Spleen (tissue), 11 donors: ENCODE measurements around the gene SCP2. TPM values are rescaled to one million over a fixed set of nuclear protein-coding genes. Genes with fewer than 3 reads are reported as not detected.

Experiments
- DNase-seq: peaks from one replicate; pipeline ENCODE4 v3.0.0-alpha.2; 2020
- H3K27ac ChIP-seq, 8 donors: fragments of 200-600 bp; sonication (generic) in 7 of 8; 1 replicate in 4 of 8; 2 replicates in 4 of 8; pipeline versions ENCODE4 v1.5.0 to v1.8.0; 2016 to 2021; ENCODE audit warnings: inconsistent platforms in 4 of 8, mild to moderate bottlenecking in 4 of 8, moderate library complexity in 1 of 8
- H3K27me3 ChIP-seq, 7 donors: fragments of 200-600 bp; sonication (generic) in 6 of 7; replicated peaks in 1 of 7; 1 replicate in 4 of 7; 2 replicates in 3 of 7; pipeline versions ENCODE4 v1.5.0 to v1.8.0; 2016 to 2021; ENCODE audit warnings: inconsistent platforms in 3 of 7, mild to moderate bottlenecking in 1 of 7
- H3K36me3 ChIP-seq, 6 donors: fragments of 200-600 bp; sonication (generic) in 5 of 6; 1 replicate in 4 of 6; 2 replicates in 2 of 6; pipeline versions ENCODE4 v1.5.0 to v1.8.0; 2016 to 2021; ENCODE audit warnings: inconsistent platforms in 2 of 6
- H3K4me1 ChIP-seq, 6 donors: fragments of 200-600 bp; sonication (generic) in 5 of 6; 1 replicate in 3 of 6; 2 replicates in 3 of 6; pipeline versions ENCODE4 v1.5.0 to v1.8.0; 2016 to 2021; ENCODE audit warnings: inconsistent platforms in 3 of 6
- H3K4me3 ChIP-seq, 8 donors: fragments of 200-600 bp; sonication (generic) in 7 of 8; 1 replicate in 4 of 8; 2 replicates in 4 of 8; pipeline versions ENCODE4 v1.5.0 to v1.8.0; 2016 to 2021; ENCODE audit warnings: inconsistent platforms in 4 of 8, mild to moderate bottlenecking in 4 of 8, moderate library complexity in 2 of 8
- H3K9me3 ChIP-seq, 8 donors: fragments of 200-600 bp; sonication (generic) in 7 of 8; 1 replicate in 4 of 8; 2 replicates in 4 of 8; pipeline versions ENCODE4 v1.5.0 to v1.8.0; 2016 to 2021; ENCODE audit warnings: inconsistent platforms in 4 of 8
- POLR2A ChIP-seq, 3 donors: fragments of 450-650 bp; IDR thresholded peaks; one replicate each; pipeline ENCODE4 v1.5.1; 2017; ENCODE audit warnings: antibody characterized with exemption in 3 of 3, mild to moderate bottlenecking in 1 of 3
- POLR2AphosphoS5 ChIP-seq, 3 donors: sonication (generic); formaldehyde crosslinking; IDR thresholded peaks; one replicate each; pipeline ENCODE4 v1.5.1; 2017; ENCODE audit warnings: antibody characterized with exemption in 3 of 3
- WGBS, 5 donors: extraction: QIAGEN DNeasy Blood & Tissue Kit in 3 of 5; methylation state at CpG; one replicate each; pipeline versions ENCODE4 v1.1.5 to v1.1.7; 2013 to 2018; 5-methylcytosine and 5-hydroxymethylcytosine counted together
- intact Hi-C: fragments of 100-400 bp; cut with DNase I; formaldehyde crosslinking; loops from one replicate; pipeline ENCODE4 v1.15.0; 2023; ENCODE audit warnings: low total_unique reads
- polyA plus RNA-seq, 3 donors: library from polyadenylated mRNA; stranded (reverse); fragments of 200-250 nt; gene quantifications; one replicate each; pipeline ENCODE4 v1.2.1, GENCODE V29; 2013
- total RNA-seq, 7 donors: library from RNA; depleted of rRNA in 3 of 7; stranded (reverse); fragments of >200 nt in 3 of 7; fragmentation: NEBNext Ultra II Directional in 4 of 7; extraction: Animal tissue kit (Norgen Biotek cat#: 25700) in 4 of 7; gene quantifications; one replicate each; pipeline versions ENCODE4 v1.1.0 to v1.2.1, GENCODE V29; 2016 to 2021
- TF ChIP-seq, protein P1 (sequence below), 11 experiments: fragments of 200-600 bp in 7 of 11; fragments of 450-650 bp in 4 of 11; sonication (generic) in 4 of 11; IDR thresholded peaks in 8 of 11; conservative IDR thresholded peaks in 3 of 11; 1 replicate in 7 of 11; 2 replicates in 4 of 11; pipeline versions ENCODE4 v1.4.0 to v1.8.0; 2016 to 2021; ENCODE audit warnings: antibody characterized with exemption in 11 of 11, inconsistent platforms in 4 of 11, mild to moderate bottlenecking in 1 of 11
- donor health status: healthy with polysubstance abuse.
- donor health status: DM: no; HTN: no; CAD: no; lungs with moderate emphysema.
- donor health status: DM: no; HTN: no; CAD: no.
- donor health status: Bipolar disorder and iron deficiency.
- donor health status: healthy.
- donor health status: DM: no; HTN: no; CAD: no.
- donor health status: DM: yes; HTN: yes; CAD: no.

Gene SCP2
- total and polyA plus RNA-seq, 10 donors: 69.4 to 105 (median 83.6) TPM

DNA sequence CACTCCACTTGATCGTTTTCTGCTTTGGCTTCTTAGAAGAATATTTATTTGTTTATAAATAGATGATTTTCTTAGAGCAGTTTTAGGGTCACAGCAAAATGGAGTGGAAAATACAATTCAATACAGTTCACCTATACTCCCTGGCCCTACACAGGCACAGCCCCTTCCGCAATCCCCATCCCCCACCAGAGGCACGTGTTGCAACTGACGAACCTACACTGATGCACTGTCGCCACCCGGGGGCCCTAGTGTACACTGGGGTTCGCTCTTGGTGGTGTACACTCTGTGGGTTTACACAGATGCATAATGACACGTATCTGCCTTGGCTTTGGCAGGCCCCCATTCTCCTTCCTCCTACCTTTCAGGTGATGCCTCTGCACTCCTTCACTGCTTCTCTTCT, 13.5 kb upstream of the SCP2 start:
- Histone ChIP-seq H3K4me1 (peaks cover 0 to 10% (median 0%) of the 10 kb centered on the region in 6 donors), H3K36me3 (peaks cover 0 to 35% (median 0%) of the 10 kb centered on the region in 6 donors), H3K9me3 (no peaks in the 10 kb centered on the region), H3K27me3 (no peaks in the 10 kb centered on the region), H3K27ac (no peak overlapping the region), H3K4me3 (no peak overlapping the region)
- DNase-seq: no peak
- WGBS, 5 donors: 66 to 88% (median 78%) methylated on average over 8 of the region's 8 CpGs
- intact Hi-C loops: no loop called here
- TF ChIP-seq POLR2A (IDR thresholded peaks at IDR 0.05): no peak
- TF ChIP-seq, protein P1, sequence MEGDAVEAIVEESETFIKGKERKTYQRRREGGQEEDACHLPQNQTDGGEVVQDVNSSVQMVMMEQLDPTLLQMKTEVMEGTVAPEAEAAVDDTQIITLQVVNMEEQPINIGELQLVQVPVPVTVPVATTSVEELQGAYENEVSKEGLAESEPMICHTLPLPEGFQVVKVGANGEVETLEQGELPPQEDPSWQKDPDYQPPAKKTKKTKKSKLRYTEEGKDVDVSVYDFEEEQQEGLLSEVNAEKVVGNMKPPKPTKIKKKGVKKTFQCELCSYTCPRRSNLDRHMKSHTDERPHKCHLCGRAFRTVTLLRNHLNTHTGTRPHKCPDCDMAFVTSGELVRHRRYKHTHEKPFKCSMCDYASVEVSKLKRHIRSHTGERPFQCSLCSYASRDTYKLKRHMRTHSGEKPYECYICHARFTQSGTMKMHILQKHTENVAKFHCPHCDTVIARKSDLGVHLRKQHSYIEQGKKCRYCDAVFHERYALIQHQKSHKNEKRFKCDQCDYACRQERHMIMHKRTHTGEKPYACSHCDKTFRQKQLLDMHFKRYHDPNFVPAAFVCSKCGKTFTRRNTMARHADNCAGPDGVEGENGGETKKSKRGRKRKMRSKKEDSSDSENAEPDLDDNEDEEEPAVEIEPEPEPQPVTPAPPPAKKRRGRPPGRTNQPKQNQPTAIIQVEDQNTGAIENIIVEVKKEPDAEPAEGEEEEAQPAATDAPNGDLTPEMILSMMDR (IDR thresholded peaks at IDR 0.05 in 8 of 11, conservative IDR thresholded peaks at IDR 0.05 in 3 of 11): no peak
- TF ChIP-seq POLR2AphosphoS5 (IDR thresholded peaks at IDR 0.05): no peak

DNA sequence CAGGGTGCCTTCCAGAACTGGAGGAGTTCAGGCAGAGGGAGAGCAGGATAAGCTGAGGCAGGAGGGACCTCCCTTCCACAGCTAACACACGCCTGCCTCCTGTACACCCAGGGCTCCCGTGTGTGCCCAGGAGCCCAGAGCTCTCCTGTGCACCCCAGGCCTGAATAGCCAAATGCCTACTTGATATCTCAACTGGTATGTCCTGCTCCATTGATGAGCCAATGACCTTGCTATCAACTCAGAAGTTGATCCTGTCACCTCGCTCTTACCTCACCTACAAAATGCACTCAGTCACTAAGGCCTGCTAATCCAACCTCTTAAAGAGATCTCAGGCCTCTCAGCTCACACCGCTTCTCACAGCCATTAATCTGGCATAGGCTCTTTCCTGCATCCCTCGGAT, 12.6 kb upstream of the SCP2 start:
- intact Hi-C loops: no loop called here
- TF ChIP-seq, protein P1 (IDR thresholded peaks at IDR 0.05 in 8 of 11, conservative IDR thresholded peaks at IDR 0.05 in 3 of 11): no peak
- TF ChIP-seq POLR2A (IDR thresholded peaks at IDR 0.05) (no peak), POLR2AphosphoS5 (IDR thresholded peaks at IDR 0.05) (no peak)
- WGBS, 5 donors: 87 to 93% (median 92%) methylated on average over 5 of the region's 5 CpGs

DNA sequence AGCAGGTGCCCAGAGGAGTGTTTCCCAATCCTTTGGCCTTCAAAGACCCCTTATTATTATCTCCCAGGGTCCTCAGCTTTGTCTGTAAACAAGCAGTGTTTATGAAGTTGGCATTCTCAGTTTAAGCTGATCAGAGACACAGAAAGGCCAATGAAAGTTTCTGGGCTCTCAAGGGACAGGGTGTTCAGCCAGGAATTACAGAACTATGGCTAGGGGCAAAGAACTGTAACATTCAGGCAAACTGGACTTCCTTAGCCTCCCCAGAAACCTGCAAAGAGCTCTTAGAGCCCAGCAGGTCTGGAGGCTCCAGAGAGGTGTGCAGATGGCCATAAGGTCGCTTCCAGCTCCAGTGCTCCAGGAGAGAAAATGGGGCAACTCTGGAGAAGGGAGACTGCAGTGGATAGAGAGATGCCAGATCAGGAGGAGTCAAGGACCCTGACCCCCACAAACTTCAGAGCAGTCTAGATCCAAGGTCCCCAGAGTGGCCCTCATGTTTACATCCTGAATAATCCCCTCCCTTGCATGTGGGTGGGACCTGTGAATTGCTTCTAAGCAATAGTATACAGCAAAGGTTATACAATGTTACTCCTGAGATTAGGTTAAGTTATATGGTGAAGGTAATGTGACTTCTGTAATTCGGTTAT, 11.7 kb upstream of the SCP2 start:
- H3K9me3 ChIP-seq: no peaks in the 10 kb centered on the region
- peaks cover 0 to 29% (median 0%) of the 10 kb centered on the region in 6 donors for H3K36me3 ChIP-seq
- no peak overlapping the region for H3K27ac ChIP-seq
- intact Hi-C loops: loop anchor here (5.0 kb wide), 1 partner anchor 208 kb away; no protein-coding TSS in a partner anchor
- no peak for DNase-seq
- peaks cover 0 to 4% (median 0%) of the 10 kb centered on the region in 7 donors for H3K27me3 ChIP-seq
- no peak overlapping the region for H3K4me3 ChIP-seq
- TF ChIP-seq POLR2A (IDR thresholded peaks at IDR 0.05) (no peak), POLR2AphosphoS5 (IDR thresholded peaks at IDR 0.05) (no peak)
- TF ChIP-seq, protein P1 (IDR thresholded peaks at IDR 0.05 in 8 of 11, conservative IDR thresholded peaks at IDR 0.05 in 3 of 11): no peak
- 84 to 95% (median 91%) methylated on average over 2 of the region's 2 CpGs for WGBS, 5 donors
- peaks cover 0 to 23% (median 4%) of the 10 kb centered on the region in 6 donors for H3K4me1 ChIP-seq

More for the DNA sequence above, 12.6 kb upstream of the SCP2 start:
- no peak for DNase-seq
- Histone ChIP-seq H3K4me3 (no peak overlapping the region), H3K4me1 (peaks cover 0 to 18% (median 0%) of the 10 kb centered on the region in 6 donors), H3K27ac (no peak overlapping the region), H3K27me3 (no peaks in the 10 kb centered on the region), H3K9me3 (no peaks in the 10 kb centered on the region), H3K36me3 (peaks cover 0 to 35% (median 0%) of the 10 kb centered on the region in 6 donors)

DNA sequence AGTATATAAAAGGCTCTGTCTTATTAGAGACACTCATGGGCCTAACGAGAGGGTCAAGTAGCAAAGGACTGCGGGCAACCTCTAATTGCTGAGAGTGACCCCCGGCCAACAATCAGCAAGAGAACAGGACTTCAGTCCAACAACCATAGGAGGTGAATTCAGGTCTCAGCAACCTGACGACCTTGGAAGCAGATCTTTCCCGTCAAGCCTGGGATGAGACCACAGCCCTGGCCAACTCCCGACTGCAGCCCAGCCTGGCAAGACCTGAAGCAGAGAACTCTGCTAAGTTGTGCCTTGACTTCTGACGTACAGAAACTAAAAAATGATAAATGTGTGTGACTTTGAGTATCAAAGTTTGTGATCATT, 11.2 kb upstream of the SCP2 start:
- H3K27me3 ChIP-seq: peaks cover 0 to 9% (median 0%) of the 10 kb centered on the region in 7 donors
- intact Hi-C loops: loop anchor here (5.0 kb wide), 1 partner anchor 209 kb away; no protein-coding TSS in a partner anchor
- H3K36me3 ChIP-seq: peaks cover 0 to 24% (median 0%) of the 10 kb centered on the region in 6 donors
- peak overlapping the region in 1 of 8 donors; percentile 63 for H3K27ac ChIP-seq
- peaks cover 0 to 28% (median 8%) of the 10 kb centered on the region in 6 donors for H3K4me1 ChIP-seq
- no peak for TF ChIP-seq POLR2AphosphoS5 (IDR thresholded peaks at IDR 0.05)
- TF ChIP-seq, protein P1 (IDR thresholded peaks at IDR 0.05 in 8 of 11, conservative IDR thresholded peaks at IDR 0.05 in 3 of 11): no peak
- no peak for TF ChIP-seq POLR2A (IDR thresholded peaks at IDR 0.05)
- H3K9me3 ChIP-seq: no peaks in the 10 kb centered on the region
- no peak for DNase-seq
- 83 to 97% (median 86%) methylated on average over 7 of the region's 7 CpGs for WGBS, 5 donors
- H3K4me3 ChIP-seq: no peak overlapping the region
